ENCODE data around the gene GOLGA6L2.
"Not testable (repeated sequence)": the region's sequence is repeated elsewhere in the genome, so short reads cannot be mapped to it uniquely, and the experiment has no call there.

Gene GOLGA6L2

DNA sequence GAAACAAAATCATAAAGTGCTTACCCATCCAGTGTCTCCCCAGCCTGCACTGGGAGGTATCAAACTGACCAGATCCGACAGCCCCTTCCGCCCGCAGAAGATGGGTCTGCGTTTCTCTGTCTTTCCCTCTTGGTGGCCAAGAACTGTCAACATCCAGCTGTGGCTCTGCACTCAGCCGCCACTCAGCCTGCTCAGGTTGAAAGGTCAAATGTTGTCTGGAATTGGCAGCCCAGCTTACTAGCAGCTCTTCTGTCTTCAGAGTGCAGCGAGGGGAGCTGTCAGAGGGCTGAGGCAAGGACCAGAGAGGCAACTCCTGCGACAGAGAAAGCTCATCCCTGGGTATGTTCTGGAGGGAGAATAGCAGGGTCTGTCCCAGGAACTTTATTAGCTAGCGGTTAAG is 45.4 kb downstream of the GOLGA6L2 start:
- no peak overlapping the region for H3K27ac ChIP-seq (ENCODE audit: low read depth, low read length)
- H4K20me1 ChIP-seq (ENCODE audit: low read depth, low read length): no peaks in the 10 kb centered on the region
- H3K36me3 ChIP-seq (ENCODE audit: low read length): no peaks in the 10 kb centered on the region
- H3K9me3 ChIP-seq (ENCODE audit: insufficient read depth, low read length): no peaks in the 10 kb centered on the region
- H3K9me2 ChIP-seq (replicated peaks; ENCODE audit: insufficient read depth, low read length): no peaks in the 10 kb centered on the region
- no peak overlapping the region for H2AFZ ChIP-seq (ENCODE audit: low read depth, low read length, severe bottlenecking)
- no peak for TF ChIP-seq EZH2phosphoT487 (conservative IDR thresholded peaks at IDR 0.05; ENCODE audit: low read length)
- TF ChIP-seq, protein P1, sequence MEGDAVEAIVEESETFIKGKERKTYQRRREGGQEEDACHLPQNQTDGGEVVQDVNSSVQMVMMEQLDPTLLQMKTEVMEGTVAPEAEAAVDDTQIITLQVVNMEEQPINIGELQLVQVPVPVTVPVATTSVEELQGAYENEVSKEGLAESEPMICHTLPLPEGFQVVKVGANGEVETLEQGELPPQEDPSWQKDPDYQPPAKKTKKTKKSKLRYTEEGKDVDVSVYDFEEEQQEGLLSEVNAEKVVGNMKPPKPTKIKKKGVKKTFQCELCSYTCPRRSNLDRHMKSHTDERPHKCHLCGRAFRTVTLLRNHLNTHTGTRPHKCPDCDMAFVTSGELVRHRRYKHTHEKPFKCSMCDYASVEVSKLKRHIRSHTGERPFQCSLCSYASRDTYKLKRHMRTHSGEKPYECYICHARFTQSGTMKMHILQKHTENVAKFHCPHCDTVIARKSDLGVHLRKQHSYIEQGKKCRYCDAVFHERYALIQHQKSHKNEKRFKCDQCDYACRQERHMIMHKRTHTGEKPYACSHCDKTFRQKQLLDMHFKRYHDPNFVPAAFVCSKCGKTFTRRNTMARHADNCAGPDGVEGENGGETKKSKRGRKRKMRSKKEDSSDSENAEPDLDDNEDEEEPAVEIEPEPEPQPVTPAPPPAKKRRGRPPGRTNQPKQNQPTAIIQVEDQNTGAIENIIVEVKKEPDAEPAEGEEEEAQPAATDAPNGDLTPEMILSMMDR (IDR thresholded peaks at IDR 0.05; ENCODE audit: insufficient read depth, low read length, poor library complexity, severe bottlenecking): no peak
- H3K27me3 ChIP-seq (ENCODE audit: low read length): no peaks in the 10 kb centered on the region
- no peak overlapping the region for H3K4me2 ChIP-seq (ENCODE audit: low read depth, low read length, poor library complexity, severe bottlenecking)
- H3K9ac ChIP-seq (ENCODE audit: low read length): no peak overlapping the region
- no peak overlapping the region for H3K4me3 ChIP-seq (ENCODE audit: insufficient read depth, low read length, poor library complexity, severe bottlenecking)
- no peaks in the 10 kb centered on the region for H3K79me2 ChIP-seq (ENCODE audit: insufficient read depth, low read length)
- H3F3A ChIP-seq (ENCODE audit: insufficient read depth): no peaks in the 10 kb centered on the region

DNA sequence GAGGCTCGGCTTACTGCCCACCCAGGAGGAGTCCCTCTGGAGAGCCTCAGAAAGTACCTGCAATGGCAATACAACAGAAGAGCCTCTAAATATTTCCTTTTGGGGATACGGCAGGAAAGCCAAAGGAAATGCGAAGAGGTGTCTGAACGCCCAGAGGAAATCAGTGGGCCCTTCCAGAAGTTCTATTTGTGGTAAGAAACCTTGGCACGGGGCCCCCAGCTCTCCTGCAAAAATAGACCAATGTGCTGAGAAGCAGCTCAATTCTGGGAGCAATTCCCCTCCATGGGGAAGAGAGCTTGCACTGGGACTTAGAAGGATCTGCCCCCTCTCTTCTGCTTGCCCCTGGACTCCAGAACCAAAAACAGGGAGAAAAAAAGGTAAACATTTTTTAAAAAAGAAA is 47.8 kb downstream of the GOLGA6L2 start:
- H3K9me3 ChIP-seq (ENCODE audit: insufficient read depth, low read length); H3K9ac ChIP-seq (ENCODE audit: low read length); H3K9me2 ChIP-seq (replicated peaks; ENCODE audit: insufficient read depth, low read length); H3F3A ChIP-seq (ENCODE audit: insufficient read depth); H3K4me2 ChIP-seq (ENCODE audit: low read depth, low read length, poor library complexity, severe bottlenecking); H3K27ac ChIP-seq (ENCODE audit: low read depth, low read length); H3K79me2 ChIP-seq (ENCODE audit: insufficient read depth, low read length); H3K36me3 ChIP-seq (ENCODE audit: low read length); H4K20me1 ChIP-seq (ENCODE audit: low read depth, low read length); H3K4me3 ChIP-seq (ENCODE audit: insufficient read depth, low read length, poor library complexity, severe bottlenecking); H3K27me3 ChIP-seq (ENCODE audit: low read length); H2AFZ ChIP-seq (ENCODE audit: low read depth, low read length, severe bottlenecking): not testable (repeated sequence)

DNA sequence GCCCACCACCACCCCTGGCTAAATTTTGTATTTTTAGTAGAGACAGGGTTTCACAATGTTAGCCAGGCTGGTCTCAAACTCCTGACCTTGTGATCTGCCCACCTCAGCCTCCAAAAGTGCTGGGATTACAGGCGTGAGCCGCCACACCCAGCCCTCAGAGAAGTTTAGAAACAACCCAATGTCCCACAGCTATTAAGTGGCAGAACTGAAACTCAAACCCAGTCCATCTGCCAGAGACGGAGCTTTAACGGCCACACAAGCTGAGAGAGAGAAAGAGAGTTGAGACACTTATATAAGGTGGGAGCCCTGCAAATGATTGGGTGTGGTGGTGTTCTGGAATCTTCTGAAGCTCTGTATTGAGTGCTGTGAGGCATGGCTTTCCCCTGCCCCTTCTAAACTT is 48.7 kb downstream of the GOLGA6L2 start:
- H3F3A ChIP-seq (ENCODE audit: insufficient read depth); H3K36me3 ChIP-seq (ENCODE audit: low read length); H3K79me2 ChIP-seq (ENCODE audit: insufficient read depth, low read length); H3K9me3 ChIP-seq (ENCODE audit: insufficient read depth, low read length); H3K4me2 ChIP-seq (ENCODE audit: low read depth, low read length, poor library complexity, severe bottlenecking); H4K20me1 ChIP-seq (ENCODE audit: low read depth, low read length); H3K27me3 ChIP-seq (ENCODE audit: low read length); H2AFZ ChIP-seq (ENCODE audit: low read depth, low read length, severe bottlenecking); H3K9me2 ChIP-seq (replicated peaks; ENCODE audit: insufficient read depth, low read length); H3K4me3 ChIP-seq (ENCODE audit: insufficient read depth, low read length, poor library complexity, severe bottlenecking); H3K9ac ChIP-seq (ENCODE audit: low read length); H3K27ac ChIP-seq (ENCODE audit: low read depth, low read length): not testable (repeated sequence)

DNA sequence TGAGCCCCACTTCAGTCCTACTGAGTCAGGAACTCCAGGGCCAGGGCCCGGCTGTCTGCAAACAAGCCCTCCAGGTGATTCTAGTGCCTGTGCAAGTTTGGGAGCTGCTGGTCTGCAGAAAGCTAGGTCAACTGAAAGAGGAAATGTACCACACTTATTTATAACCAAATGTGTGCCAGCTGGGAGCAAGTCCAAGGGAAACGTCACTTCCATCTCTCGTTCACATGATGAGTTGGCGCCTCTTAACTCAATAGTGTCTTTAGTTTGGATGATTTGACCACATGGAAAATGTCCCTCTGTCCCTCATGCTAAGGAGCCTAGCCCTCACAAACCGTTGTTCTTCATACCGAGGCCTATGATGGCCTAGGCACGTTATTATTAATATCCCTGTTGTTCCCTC is 49.3 kb downstream of the GOLGA6L2 start:
- H3K9ac ChIP-seq (ENCODE audit: low read length): no peak overlapping the region
- no peaks in the 10 kb centered on the region for H3K9me3 ChIP-seq (ENCODE audit: insufficient read depth, low read length)
- H3K27ac ChIP-seq (ENCODE audit: low read depth, low read length): no peak overlapping the region
- H3K27me3 ChIP-seq (ENCODE audit: low read length): no peaks in the 10 kb centered on the region
- H3K4me3 ChIP-seq (ENCODE audit: insufficient read depth, low read length, poor library complexity, severe bottlenecking): no peak overlapping the region
- H3K4me2 ChIP-seq (ENCODE audit: low read depth, low read length, poor library complexity, severe bottlenecking): no peak overlapping the region
- no peaks in the 10 kb centered on the region for H3K9me2 ChIP-seq (replicated peaks; ENCODE audit: insufficient read depth, low read length)
- H2AFZ ChIP-seq (ENCODE audit: low read depth, low read length, severe bottlenecking): no peak overlapping the region
- H3F3A ChIP-seq (ENCODE audit: insufficient read depth): no peaks in the 10 kb centered on the region
- TF ChIP-seq, protein P1 (IDR thresholded peaks at IDR 0.05; ENCODE audit: insufficient read depth, low read length, poor library complexity, severe bottlenecking): no peak
- no peak for TF ChIP-seq EZH2phosphoT487 (conservative IDR thresholded peaks at IDR 0.05; ENCODE audit: low read length)
- no peaks in the 10 kb centered on the region for H3K79me2 ChIP-seq (ENCODE audit: insufficient read depth, low read length)
- H4K20me1 ChIP-seq (ENCODE audit: low read depth, low read length): no peaks in the 10 kb centered on the region
- no peaks in the 10 kb centered on the region for H3K36me3 ChIP-seq (ENCODE audit: low read length)

All from SU-DHL-6 (cell line).